ENCODE data around the gene FKBP6. TPM values are rescaled to one million over a fixed set of nuclear protein-coding genes. Genes with fewer than 3 reads are reported as not detected.

FKBP6 gene
- total and polyA plus RNA-seq, 2 of the 13 experiments (the other 11 are each of a cell fraction or from before 2014, with no cell fraction given): 0.07 to 0.20 TPM

GRCh38 chr7:73308665-73309214 is 19.2 kb upstream of the FKBP6 start, which contains the start of gene NSUN5 (continued):
- TF ChIP-seq ATF6 (CRISPR knock-in tag; conservative IDR thresholded peaks at IDR 0.05) (no peak), NCOR1 (IDR thresholded peaks at IDR 0.05; ENCODE audit: borderline replicate concordance, low read length) (peak; percentile 38; the same call in 1 of the 2 replicates), DR1 (CRISPR knock-in tag; IDR thresholded peaks at IDR 0.05) (peak; percentile 32; the same call in 1 of the 2 replicates), ZNF580 (CRISPR knock-in tag; IDR thresholded peaks at IDR 0.05; ENCODE audit: borderline replicate concordance, low read depth) (peak; percentile 98; the same call in 1 of the 2 replicates), REL (CRISPR knock-in tag; conservative IDR thresholded peaks at IDR 0.05) (peak; percentile 84), ZNF143 (CRISPR knock-in tag; IDR thresholded peaks at IDR 0.05) (peak; percentile 71), MXD4 (CRISPR knock-in tag; IDR thresholded peaks at IDR 0.05) (peak; percentile 90), ESRRA (CRISPR knock-in tag; IDR thresholded peaks at IDR 0.05; ENCODE audit: low read depth) (peak; percentile 92; the same call in 1 of the 2 replicates), ZNF766 (CRISPR knock-in tag; IDR thresholded peaks at IDR 0.05; ENCODE audit: borderline replicate concordance) (peak; percentile 98), ZNF558 (CRISPR knock-in tag; IDR thresholded peaks at IDR 0.05; ENCODE audit: borderline replicate concordance) (peak; percentile 89; the same call in 1 of the 2 replicates), KDM5A (IDR thresholded peaks at IDR 0.05; ENCODE audit: borderline replicate concordance, low read length) (no peak; the same call in 1 of the 2 replicates), ZNF629 (CRISPR knock-in tag; conservative IDR thresholded peaks at IDR 0.05) (peak; percentile 43; the same call in 1 of the 2 replicates), TERF1 (CRISPR knock-in tag; IDR thresholded peaks at IDR 0.05) (no peak), ZNF746 (CRISPR knock-in tag; IDR thresholded peaks at IDR 0.05) (no peak), SKIL (CRISPR knock-in tag; IDR thresholded peaks at IDR 0.05; ENCODE audit: borderline replicate concordance) (no peak), KLF16 (CRISPR knock-in tag; IDR thresholded peaks at IDR 0.05) (peak in 1 of 2 experiments; percentile 83; a peak in 2 of 4 replicates), ZNF792 (CRISPR knock-in tag; IDR thresholded peaks at IDR 0.05) (peak; percentile 89), ZBTB26 (CRISPR knock-in tag; IDR thresholded peaks at IDR 0.05; ENCODE audit: borderline replicate concordance) (peak; percentile 71; the same call in 1 of the 2 replicates), PBX3 (CRISPR knock-in tag; IDR thresholded peaks at IDR 0.05; ENCODE audit: borderline replicate concordance) (peak; percentile 91; the same call in 1 of the 2 replicates), ZNF790 (CRISPR knock-in tag; IDR thresholded peaks at IDR 0.05; ENCODE audit: borderline replicate concordance) (peak; percentile 63; the same call in 1 of the 2 replicates)

All from HepG2 (cell line).